GM19324 (cell line): ENCODE results near the gene ZMIZ1.

Source experiments
- ATAC-seq: cut with Tn5 transposase; IDR thresholded peaks from one replicate; pipeline ENCODE4 v1.9.1; 2021; ENCODE audit warnings: mild to moderate bottlenecking, moderate library complexity; ENCODE audit not compliant: unreplicated experiment, low FRiP score

The ZMIZ1 gene

DNA sequence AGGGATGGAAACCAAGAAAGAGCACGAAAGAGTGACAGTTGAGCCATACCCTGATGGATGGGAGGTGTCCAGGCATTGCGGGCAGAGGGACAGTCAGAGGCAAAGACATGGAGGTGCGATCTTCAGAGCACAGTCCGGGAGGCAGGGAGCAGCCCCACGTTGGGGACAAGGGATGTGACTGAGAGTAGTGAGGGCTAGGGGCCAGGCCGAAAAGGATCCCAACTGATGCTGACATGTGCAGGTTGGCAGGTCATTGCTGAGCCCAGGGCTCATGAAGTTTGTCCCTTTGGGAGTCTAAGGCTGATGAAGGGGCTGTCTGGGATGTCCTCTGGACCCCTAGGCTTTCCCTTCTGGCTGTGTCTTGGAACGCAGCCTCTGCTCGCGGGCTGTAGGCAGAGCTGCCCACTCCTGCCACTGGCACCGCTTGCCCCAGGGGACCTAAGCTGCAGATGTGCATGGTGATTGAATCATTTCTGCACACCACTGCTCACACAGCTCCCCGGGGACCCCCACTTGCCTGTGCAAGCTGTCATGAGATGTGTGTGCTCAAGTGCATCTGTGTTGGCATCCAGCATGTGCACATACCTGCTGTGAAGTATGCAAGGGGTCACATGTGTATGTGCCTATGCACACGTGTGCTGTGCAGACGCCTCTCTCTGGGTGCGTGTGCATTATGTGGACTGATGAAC is 125.1 kb downstream of the ZMIZ1 start:
- no peak for ATAC-seq

DNA sequence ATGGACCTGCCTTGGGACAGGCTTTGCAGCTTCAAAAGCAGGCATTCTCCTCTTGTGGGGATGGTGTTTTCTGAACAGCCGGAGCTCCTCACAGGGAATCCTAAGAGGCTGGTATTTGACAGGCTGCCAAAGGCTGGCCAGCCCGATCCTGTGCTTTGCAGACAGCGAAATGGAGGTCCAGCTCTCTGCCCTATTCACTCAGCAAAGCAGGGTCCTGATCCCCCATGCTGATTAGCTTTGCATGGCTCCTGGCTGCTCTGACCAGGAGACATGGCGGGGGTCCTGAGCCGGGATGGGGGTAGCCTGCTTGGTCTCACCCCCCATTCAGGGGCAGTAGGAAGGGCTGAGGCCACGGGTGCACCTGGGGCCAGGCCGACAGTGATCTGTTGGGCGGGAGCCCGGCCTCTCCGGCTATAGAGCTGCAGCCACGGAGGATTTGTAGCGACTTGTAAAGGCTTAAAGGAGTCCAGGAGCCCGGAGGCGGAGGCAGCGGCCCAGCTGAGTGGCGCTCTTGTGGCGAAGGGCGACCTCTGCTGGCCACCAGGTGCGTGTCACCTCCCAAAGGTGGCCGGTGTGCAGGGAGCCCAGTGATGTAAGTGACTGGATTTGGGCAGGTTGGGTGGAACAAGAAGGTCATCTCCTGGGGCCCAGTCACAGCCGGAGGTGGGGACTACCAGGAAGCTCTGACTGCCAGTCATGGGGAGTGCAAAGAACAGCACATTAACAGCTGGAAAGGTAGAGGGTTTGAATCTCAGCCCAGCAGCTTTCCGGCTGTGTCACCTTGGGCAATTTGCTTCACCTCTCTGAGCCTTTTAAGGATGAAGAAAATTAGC is 126.5 kb downstream of the ZMIZ1 start:
- no peak for ATAC-seq

DNA sequence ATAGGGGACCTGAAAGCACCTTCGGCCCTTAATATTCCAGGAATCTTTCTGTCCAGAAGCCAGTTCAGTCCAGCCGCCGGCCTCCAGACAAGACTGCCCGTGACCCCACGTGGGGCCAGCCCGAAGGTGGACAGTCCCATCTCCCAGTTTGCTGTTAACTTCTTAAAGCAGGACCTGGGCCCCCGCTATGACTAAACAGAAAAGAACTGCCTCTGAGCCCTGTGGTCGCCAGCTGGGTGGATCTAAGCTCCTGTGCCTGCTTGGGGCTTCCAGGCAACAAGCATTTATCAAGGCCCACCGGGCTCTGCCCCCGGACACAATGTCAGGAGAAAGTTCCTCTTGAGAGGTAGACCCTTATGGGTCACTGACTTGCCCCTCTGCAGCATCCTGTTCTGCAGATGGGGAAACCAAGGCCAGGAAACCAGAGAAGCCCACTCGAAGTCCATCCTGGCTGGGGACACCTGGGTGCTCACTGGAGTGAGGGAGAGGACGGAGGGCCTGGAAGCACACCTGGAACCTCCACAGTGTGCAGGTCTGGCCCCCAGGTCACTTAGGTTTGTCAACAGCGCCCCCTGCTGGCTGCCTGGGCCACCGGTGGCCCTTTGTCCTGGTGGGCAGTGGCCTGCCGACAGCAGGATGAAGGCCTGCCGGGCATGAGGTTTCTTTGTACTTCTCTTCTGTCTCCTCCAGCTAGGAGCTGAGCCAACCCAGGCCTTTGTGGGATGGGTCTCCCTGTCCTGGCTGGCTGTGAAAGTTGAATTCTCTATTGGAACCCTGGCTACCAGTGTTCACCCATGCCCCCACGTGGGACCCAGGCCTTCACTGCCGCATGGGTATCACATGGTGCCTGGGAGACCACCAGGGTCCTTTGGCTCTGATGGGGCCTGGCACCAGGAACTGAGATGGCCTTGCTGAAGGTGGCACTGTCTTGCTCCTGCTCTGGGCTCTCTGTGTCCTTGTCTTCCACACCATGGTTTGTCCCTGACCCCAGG is 128.0 kb downstream of the ZMIZ1 start:
- ATAC-seq, result peak; percentile 41

DNA sequence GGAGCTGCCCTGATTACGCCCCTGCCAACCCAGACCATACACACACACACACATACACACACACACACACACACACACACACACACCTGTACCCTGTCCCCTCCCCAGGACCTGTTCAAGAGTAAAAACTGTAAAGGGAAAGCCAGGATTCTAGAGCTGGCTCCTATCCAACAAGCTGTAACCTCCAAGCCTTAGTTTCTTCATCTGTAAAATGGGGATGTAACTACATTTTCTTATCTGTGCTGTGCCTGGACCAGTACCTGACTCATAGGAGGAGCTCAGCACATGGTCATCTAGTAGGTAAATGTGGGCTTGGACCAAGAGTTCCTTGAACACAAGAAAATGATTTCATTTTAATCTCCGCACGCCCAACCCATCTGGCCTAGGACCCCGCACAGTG is 128.8 kb downstream of the ZMIZ1 start:
- no peak for ATAC-seq

- no peak for ATAC-seq
Observed at GRCh38 chr10:79200346-79200745, 131.6 kb downstream of the ZMIZ1 start.

GRCh38 chr10:79201706-79202105 is 132.9 kb downstream of the ZMIZ1 start:
- ATAC-seq, result no peak

GRCh38 chr10:79202188-79203013 is 133.6 kb downstream of the ZMIZ1 start:
- ATAC-seq, result no peak

GRCh38 chr10:79203014-79203644 is 134.4 kb downstream of the ZMIZ1 start:
- no peak for ATAC-seq

GRCh38 chr10:79203833-79204232 is 135.1 kb downstream of the ZMIZ1 start:
- no peak for ATAC-seq

GRCh38 chr10:79206300-79207095 is 137.7 kb downstream of the ZMIZ1 start:
- ATAC-seq, result no peak

GRCh38 chr10:79207096-79207357 is 138.3 kb downstream of the ZMIZ1 start:
- no peak for ATAC-seq

- no peak for ATAC-seq
Observed at GRCh38 chr10:79207726-79208125, 139.0 kb downstream of the ZMIZ1 start.

DNA sequence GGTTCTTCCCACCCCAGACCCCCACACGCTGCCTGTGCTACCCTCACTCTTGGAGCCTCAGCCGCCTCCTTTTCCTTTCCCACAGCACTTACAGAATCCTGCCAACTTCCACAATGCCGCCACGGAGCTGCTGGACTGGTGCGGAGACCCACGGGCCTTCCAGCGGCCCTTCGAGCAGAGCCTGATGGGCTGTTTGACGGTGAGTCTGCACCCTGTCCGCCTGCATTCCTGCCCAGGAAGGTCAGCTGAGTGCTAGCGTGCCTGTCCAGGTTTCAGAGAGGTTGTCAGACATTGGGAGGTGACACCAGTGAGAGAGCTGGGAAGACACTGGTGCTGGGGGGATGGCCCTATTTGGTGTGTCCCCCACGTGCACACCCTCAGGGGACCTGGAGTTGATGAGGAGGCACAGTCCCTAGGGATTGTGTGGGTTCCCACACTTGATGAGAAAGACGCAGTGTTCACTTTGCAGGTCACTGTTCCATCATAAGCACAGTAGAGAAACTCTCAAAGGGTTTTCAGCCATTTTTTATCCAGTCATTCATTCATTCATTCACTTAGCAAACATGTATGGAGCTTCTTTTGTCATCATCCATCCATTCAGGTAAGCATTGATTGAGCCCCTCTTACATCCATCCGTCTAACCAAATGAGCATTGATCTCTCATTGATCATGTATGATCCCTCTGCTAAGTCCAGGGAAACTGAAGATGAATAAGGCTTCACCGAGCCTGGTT is 139.7 kb downstream of the ZMIZ1 start:
- no peak for ATAC-seq

DNA sequence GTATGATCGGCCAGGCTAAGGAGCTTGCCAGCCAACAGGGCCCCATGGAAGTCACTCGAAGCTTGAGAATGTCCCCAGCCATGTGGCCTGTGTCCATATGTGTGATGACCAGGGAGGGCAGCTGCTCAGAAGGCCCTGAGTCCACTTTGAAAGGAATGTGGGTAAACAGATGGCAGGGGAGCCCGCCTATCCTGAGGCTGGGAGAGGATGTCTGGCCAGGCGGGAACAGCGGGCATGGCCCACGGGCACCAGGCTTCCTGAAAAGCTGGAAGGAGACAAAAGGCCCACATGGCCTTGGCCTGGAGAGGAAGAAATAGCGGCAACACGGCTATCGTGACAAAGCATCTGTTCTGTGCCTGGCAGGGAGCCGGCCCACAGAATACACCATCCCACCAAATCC is 140.6 kb downstream of the ZMIZ1 start:
- no peak for ATAC-seq

DNA sequence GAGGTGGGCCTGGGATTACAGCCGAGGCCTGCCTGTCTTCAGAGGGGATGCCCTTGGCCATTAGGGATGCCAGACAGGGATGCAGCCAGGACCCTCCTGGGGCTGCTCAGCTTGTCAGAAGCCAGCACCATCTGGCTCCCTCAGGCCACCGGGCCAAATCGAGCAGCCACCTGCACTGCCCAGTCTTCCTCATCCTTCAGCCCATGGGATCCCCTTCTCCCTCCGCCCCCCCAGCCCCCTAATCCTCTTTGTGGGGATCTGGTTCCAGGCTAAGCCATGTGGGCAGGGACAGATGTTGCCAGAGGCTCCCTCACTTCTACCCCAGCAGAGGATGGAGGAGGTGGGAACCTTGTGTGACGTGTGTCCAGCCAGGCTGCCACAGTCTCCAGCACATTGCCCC is 141.1 kb downstream of the ZMIZ1 start:
- no peak for ATAC-seq

DNA sequence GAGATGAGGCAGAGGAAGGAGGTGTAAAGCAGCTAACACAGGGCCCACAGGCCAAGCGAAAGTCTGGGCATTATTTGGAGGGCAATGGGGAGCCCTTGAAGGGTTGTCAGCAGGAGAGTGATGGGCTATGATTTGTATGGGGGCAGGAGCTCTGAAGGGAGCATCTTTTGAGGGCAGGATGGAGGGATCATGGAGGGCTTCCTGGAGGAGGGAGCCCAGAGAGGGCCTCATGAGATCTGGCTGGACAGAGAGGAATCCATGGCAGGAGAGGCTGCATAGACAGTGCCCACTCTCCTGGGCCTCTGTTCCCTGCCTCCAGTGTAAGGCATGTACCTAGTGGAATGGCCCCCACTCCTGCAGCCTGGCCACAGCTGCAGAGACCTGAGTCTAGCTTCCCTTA is 141.9 kb downstream of the ZMIZ1 start:
- ATAC-seq, result no peak

GRCh38 chr10:79211616-79212015 is 142.8 kb downstream of the ZMIZ1 start:
- ATAC-seq, result no peak

GRCh38 chr10:79215531-79215930 is 146.8 kb downstream of the ZMIZ1 start:
- ATAC-seq, result no peak
